Measurements from ENCODE around the gene ZDHHC9. TPM values are rescaled to one million over a fixed set of nuclear protein-coding genes. Genes with fewer than 3 reads are reported as not detected.

Gene ZDHHC9
- total RNA-seq, 1 donor from 2014 or later: 64.0 TPM

DNA sequence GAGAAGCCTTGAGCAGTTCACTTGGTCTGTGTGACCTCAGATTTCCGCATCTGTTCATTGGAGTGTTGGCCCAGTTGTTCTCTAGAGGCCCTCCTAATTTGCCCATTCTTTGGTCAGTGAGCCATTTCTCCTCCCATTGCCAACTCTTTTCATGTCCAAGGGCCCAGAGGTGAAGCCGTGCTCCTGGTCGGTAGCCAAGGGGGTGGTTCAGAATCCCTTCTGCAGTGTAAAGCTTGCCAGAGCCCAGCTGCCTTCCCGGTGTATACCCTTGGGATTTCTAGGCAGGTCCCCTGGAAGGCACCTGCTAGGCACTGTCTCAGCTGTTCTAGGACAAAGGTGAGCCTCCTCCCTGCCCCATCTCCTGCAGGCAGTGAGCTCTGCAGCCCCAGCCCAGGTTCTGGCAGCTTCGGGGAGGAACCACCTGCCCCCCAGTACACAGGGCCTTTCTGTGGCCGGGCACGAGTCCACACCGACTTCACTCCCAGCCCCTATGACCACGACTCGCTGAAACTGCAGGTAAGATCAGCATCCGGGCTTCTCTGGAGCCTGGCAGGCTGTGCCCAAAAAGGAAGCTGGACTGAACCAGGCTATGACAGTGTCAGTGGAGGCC, 51.6 kb downstream of the ZDHHC9 start:
- H3K79me2 ChIP-seq (ENCODE audit: insufficient read depth, low read length): no peaks in the 10 kb centered on the region
- FAIRE-seq: no peak
- no peaks in the 10 kb centered on the region for H3K27me3 ChIP-seq (ENCODE audit: insufficient read depth, low read length)
- H3K4me2 ChIP-seq (ENCODE audit: low read length): no peak overlapping the region
- no peaks in the 10 kb centered on the region for H4K20me1 ChIP-seq (ENCODE audit: insufficient read depth, low read length)
- no peak overlapping the region for H2AFZ ChIP-seq (ENCODE audit: low read depth, low read length)
- TF ChIP-seq, protein P1, sequence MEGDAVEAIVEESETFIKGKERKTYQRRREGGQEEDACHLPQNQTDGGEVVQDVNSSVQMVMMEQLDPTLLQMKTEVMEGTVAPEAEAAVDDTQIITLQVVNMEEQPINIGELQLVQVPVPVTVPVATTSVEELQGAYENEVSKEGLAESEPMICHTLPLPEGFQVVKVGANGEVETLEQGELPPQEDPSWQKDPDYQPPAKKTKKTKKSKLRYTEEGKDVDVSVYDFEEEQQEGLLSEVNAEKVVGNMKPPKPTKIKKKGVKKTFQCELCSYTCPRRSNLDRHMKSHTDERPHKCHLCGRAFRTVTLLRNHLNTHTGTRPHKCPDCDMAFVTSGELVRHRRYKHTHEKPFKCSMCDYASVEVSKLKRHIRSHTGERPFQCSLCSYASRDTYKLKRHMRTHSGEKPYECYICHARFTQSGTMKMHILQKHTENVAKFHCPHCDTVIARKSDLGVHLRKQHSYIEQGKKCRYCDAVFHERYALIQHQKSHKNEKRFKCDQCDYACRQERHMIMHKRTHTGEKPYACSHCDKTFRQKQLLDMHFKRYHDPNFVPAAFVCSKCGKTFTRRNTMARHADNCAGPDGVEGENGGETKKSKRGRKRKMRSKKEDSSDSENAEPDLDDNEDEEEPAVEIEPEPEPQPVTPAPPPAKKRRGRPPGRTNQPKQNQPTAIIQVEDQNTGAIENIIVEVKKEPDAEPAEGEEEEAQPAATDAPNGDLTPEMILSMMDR (IDR thresholded peaks at IDR 0.05; ENCODE audit: insufficient read depth, low read depth, low read length): no peak
- TF ChIP-seq EZH2 (IDR thresholded peaks at IDR 0.05; ENCODE audit: insufficient read depth, low read length): no peak
- no peaks in the 10 kb centered on the region for H3K9me3 Mint-ChIP-seq (ENCODE audit: unreplicated experiment)
- H3K36me3 ChIP-seq (ENCODE audit: insufficient read depth, low read length): no peaks in the 10 kb centered on the region
- H3K4me1 ChIP-seq (ENCODE audit: insufficient read depth, low read length): no peaks in the 10 kb centered on the region
- no peak overlapping the region for H3K4me3 Mint-ChIP-seq (ENCODE audit: unreplicated experiment)
- no peaks in the 10 kb centered on the region for H3K9me3 ChIP-seq (ENCODE audit: insufficient read depth, low read depth, low read length)
- no peak overlapping the region for H3K4me3 ChIP-seq (ENCODE audit: insufficient read depth, low read depth, low read length)
- no peak for DNase-seq (ENCODE audit: low read depth)
- H3K4me1 Mint-ChIP-seq (ENCODE audit: low read depth, unreplicated experiment): no peaks in the 10 kb centered on the region
- no peaks in the 10 kb centered on the region for H3K36me3 Mint-ChIP-seq (ENCODE audit: low read depth, unreplicated experiment)
- H3K27ac ChIP-seq (ENCODE audit: low read depth, low read length): no peak overlapping the region
- H3K9ac ChIP-seq (ENCODE audit: low read length): no peak overlapping the region
- H3K27ac Mint-ChIP-seq (ENCODE audit: unreplicated experiment): no peak overlapping the region
- peaks cover 2% of the 10 kb centered on the region for H3K27me3 Mint-ChIP-seq (ENCODE audit: low read depth, unreplicated experiment)

DNA sequence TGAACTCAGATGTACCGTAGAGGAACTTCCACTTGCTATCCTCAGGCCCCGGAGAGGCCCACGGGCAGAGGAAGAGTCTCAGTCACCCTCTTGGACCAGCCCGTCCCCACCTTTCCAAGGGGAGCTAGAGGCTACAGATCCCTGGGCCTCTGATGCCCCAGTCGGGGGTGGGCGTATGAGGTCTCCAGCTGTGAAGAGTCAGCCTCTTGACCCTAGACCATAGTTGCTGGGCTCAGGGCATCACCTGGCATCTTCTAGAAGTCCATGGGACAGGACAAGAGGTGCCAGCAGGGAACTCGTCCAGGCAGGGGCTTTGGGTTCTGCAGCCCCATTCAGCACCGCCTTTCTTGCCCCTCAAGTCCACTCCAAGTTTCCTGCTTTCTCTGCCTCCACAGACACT, 52.4 kb downstream of the ZDHHC9 start:
- Histone ChIP-seq H2AFZ (ENCODE audit: low read depth, low read length) (no peak overlapping the region), H3K27ac (ENCODE audit: low read depth, low read length) (no peak overlapping the region), H3K79me2 (ENCODE audit: insufficient read depth, low read length) (no peaks in the 10 kb centered on the region), H3K36me3 (ENCODE audit: insufficient read depth, low read length) (no peaks in the 10 kb centered on the region), H3K4me1 (ENCODE audit: insufficient read depth, low read length) (no peaks in the 10 kb centered on the region), H3K9ac (ENCODE audit: low read length) (no peak overlapping the region), H3K4me3 (ENCODE audit: insufficient read depth, low read depth, low read length) (no peak overlapping the region), H4K20me1 (ENCODE audit: insufficient read depth, low read length) (no peaks in the 10 kb centered on the region), H3K9me3 (ENCODE audit: insufficient read depth, low read depth, low read length) (no peaks in the 10 kb centered on the region), H3K4me2 (ENCODE audit: low read length) (no peak overlapping the region), H3K27me3 (ENCODE audit: insufficient read depth, low read length) (no peaks in the 10 kb centered on the region)
- FAIRE-seq: no peak
- Mint-ChIP-seq H3K27me3 (ENCODE audit: low read depth, unreplicated experiment) (peaks cover 2% of the 10 kb centered on the region), H3K27ac (ENCODE audit: unreplicated experiment) (no peak overlapping the region), H3K36me3 (ENCODE audit: low read depth, unreplicated experiment) (no peaks in the 10 kb centered on the region), H3K4me3 (ENCODE audit: unreplicated experiment) (no peak overlapping the region), H3K4me1 (ENCODE audit: low read depth, unreplicated experiment) (no peaks in the 10 kb centered on the region), H3K9me3 (ENCODE audit: unreplicated experiment) (no peaks in the 10 kb centered on the region)
- no peak for DNase-seq (ENCODE audit: low read depth)
- TF ChIP-seq EZH2 (IDR thresholded peaks at IDR 0.05; ENCODE audit: insufficient read depth, low read length): no peak
- TF ChIP-seq, protein P1 (IDR thresholded peaks at IDR 0.05; ENCODE audit: insufficient read depth, low read depth, low read length): no peak

DNA sequence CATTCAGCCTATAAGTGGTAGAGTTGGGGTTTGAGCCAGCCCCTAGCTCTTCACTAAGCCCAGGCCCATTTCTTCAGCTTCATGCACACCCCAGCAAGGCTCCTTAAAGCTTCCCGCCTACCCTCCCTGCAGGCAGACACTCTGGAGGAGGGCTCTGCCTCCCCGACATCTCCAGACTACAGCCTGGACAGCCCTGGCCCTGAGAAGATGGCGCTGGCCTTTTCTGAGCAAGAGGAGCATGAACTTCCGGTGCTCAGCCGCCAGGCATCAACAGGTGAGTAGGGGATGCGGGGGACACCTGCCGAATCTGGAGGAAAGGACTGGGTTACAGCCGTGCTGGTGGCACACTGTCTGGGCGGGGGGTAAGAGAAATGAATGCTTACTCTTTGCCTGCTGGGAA, 52.9 kb downstream of the ZDHHC9 start:
- Histone ChIP-seq H3K9me3 (ENCODE audit: insufficient read depth, low read depth, low read length) (no peaks in the 10 kb centered on the region), H3K27ac (ENCODE audit: low read depth, low read length) (no peak overlapping the region), H3K36me3 (ENCODE audit: insufficient read depth, low read length) (no peaks in the 10 kb centered on the region), H2AFZ (ENCODE audit: low read depth, low read length) (no peak overlapping the region), H3K79me2 (ENCODE audit: insufficient read depth, low read length) (no peaks in the 10 kb centered on the region), H3K4me3 (ENCODE audit: insufficient read depth, low read depth, low read length) (no peak overlapping the region), H3K4me2 (ENCODE audit: low read length) (no peak overlapping the region), H3K9ac (ENCODE audit: low read length) (no peak overlapping the region), H4K20me1 (ENCODE audit: insufficient read depth, low read length) (no peaks in the 10 kb centered on the region), H3K27me3 (ENCODE audit: insufficient read depth, low read length) (no peaks in the 10 kb centered on the region), H3K4me1 (ENCODE audit: insufficient read depth, low read length) (no peaks in the 10 kb centered on the region)
- H3K4me3 Mint-ChIP-seq (ENCODE audit: unreplicated experiment): no peak overlapping the region
- DNase-seq (ENCODE audit: low read depth): no peak
- FAIRE-seq: no peak
- H3K36me3 Mint-ChIP-seq (ENCODE audit: low read depth, unreplicated experiment): no peaks in the 10 kb centered on the region
- no peak for TF ChIP-seq EZH2 (IDR thresholded peaks at IDR 0.05; ENCODE audit: insufficient read depth, low read length)
- TF ChIP-seq, protein P1 (IDR thresholded peaks at IDR 0.05; ENCODE audit: insufficient read depth, low read depth, low read length): no peak
- no peaks in the 10 kb centered on the region for H3K9me3 Mint-ChIP-seq (ENCODE audit: unreplicated experiment)
- no peak overlapping the region for H3K27ac Mint-ChIP-seq (ENCODE audit: unreplicated experiment)
- H3K4me1 Mint-ChIP-seq (ENCODE audit: low read depth, unreplicated experiment): no peaks in the 10 kb centered on the region
- H3K27me3 Mint-ChIP-seq (ENCODE audit: low read depth, unreplicated experiment): peaks cover 2% of the 10 kb centered on the region

All from astrocyte (in vitro differentiated cells and primary cell).